HEK293T (cell line): Measurements from ENCODE around the gene ZNF385C.

ENCODE experiments used
- CTBP1 ChIP-seq: fragments of 450-650 bp; IDR thresholded peaks from 2 replicates; pipeline ENCODE4 v1.6.1; 2016; ENCODE audit warnings: borderline replicate concordance
- ELF4 ChIP-seq: fragments of 450-650 bp; IDR thresholded peaks from 2 replicates; pipeline ENCODE4 v1.6.1; 2017; ENCODE audit warnings: antibody characterized with exemption
- FOXA1 ChIP-seq: fragments of 450-650 bp; IDR thresholded peaks from 2 replicates; pipeline ENCODE4 v1.6.1; 2016; ENCODE audit warnings: mild to moderate bottlenecking
- FOXM1 ChIP-seq: fragments of 450-650 bp; IDR thresholded peaks from 2 replicates; pipeline ENCODE4 v1.6.1; 2017; ENCODE audit warnings: mild to moderate bottlenecking, borderline replicate concordance
- HDGF ChIP-seq: fragments of 450-650 bp; IDR thresholded peaks from 2 replicates; pipeline ENCODE4 v1.6.1; 2017; ENCODE audit warnings: antibody characterized with exemption, borderline replicate concordance
- LEF1 ChIP-seq: fragments of 450-650 bp; IDR thresholded peaks from 2 replicates; pipeline ENCODE4 v1.6.1; 2017; ENCODE audit warnings: mild to moderate bottlenecking, borderline replicate concordance
- PKNOX1 ChIP-seq: fragments of 450-650 bp; IDR thresholded peaks from 2 replicates; pipeline ENCODE4 v1.6.1; 2016

DNA sequence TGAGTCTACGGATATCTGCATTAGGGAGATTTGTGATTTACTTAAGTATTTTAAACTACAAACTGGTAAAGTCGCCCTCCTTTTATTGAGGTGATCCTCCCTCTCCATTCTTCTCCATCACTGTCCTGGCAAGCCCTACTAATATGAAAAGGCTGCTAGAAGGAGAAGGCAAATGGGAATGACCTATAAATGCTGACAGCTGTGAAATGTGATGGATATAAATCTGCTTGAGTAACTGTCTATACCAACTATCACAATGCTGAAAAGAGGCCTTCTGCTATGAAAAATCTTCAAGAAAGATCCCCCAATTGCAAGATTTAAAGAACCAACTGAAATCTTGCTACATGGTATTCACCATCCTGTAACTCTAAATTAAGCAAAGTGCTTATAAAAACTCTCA lies 96.5 kb downstream of the ZNF385C start:
- TF ChIP-seq LEF1 (no peak), HDGF (no peak), ELF4 (no peak), FOXA1 (no peak), CTBP1 (no peak), PKNOX1 (no peak), FOXM1 (no peak)
